HepG2 (cell line): ENCODE measurements around the gene TRIM31. TPM values are rescaled to one million over a fixed set of nuclear protein-coding genes. Genes with fewer than 3 reads are reported as not detected.

Source experiments
- AFF4 ChIP-seq: sonication (generic); formaldehyde crosslinking; IDR thresholded peaks from 2 replicates; pipeline ENCODE4 v1.4.0; 2020; ENCODE audit warnings: missing genetic modification reagents
- ARHGAP35 ChIP-seq: sonication (generic); formaldehyde crosslinking; IDR thresholded peaks from 2 replicates; pipeline ENCODE4 v1.9.0; 2022; ENCODE audit warnings: mild to moderate bottlenecking, inconsistent platforms, moderate library complexity, missing genetic modification reagents, borderline replicate concordance
- GPBP1L1 ChIP-seq: sonication (generic); formaldehyde crosslinking; IDR thresholded peaks from 2 replicates; pipeline ENCODE4 v1.5.0; 2020; ENCODE audit warnings: mild to moderate bottlenecking, missing genetic modification reagents
- JUN ChIP-seq: sonication (generic); formaldehyde crosslinking; IDR thresholded peaks from 2 replicates; pipeline ENCODE4 v1.4.0; 2020; ENCODE audit warnings: mild to moderate bottlenecking, missing genetic modification reagents
- KDM5B ChIP-seq: sonication (generic); formaldehyde crosslinking; IDR thresholded peaks from 2 replicates; pipeline ENCODE4 v1.4.0; 2020; ENCODE audit warnings: missing genetic modification reagents, mild to moderate bottlenecking, borderline replicate concordance
- MED13 ChIP-seq: sonication (generic); formaldehyde crosslinking; IDR thresholded peaks from 2 replicates; pipeline ENCODE4 v1.5.0; 2020; ENCODE audit warnings: missing genetic modification reagents
- PCBP1 ChIP-seq: fragments of 200-400 bp; formaldehyde crosslinking; IDR thresholded peaks from 2 replicates; pipeline ENCODE4 v1.6.1; 2017; ENCODE audit warnings: mild to moderate bottlenecking, low read depth, low read length, borderline replicate concordance
- RBM39 ChIP-seq: fragments of 200-400 bp; formaldehyde crosslinking; IDR thresholded peaks from one replicate; pipeline ENCODE4 v1.6.1; 2018; ENCODE audit warnings: antibody characterized with exemption, mild to moderate bottlenecking, low read depth, low read length; ENCODE audit not compliant: poor library complexity, severe bottlenecking
- RFX5 ChIP-seq: IDR thresholded peaks from 2 replicates; pipeline ENCODE4 v1.6.1; 2011; ENCODE audit warnings: low read depth, low read length, improper control_type of control experiment
- TARDBP ChIP-seq: sonication (generic); formaldehyde crosslinking; IDR thresholded peaks from 2 replicates; pipeline ENCODE4 v1.8.0; 2022; ENCODE audit warnings: mild to moderate bottlenecking, missing genetic modification reagents
- ZBTB37 ChIP-seq: sonication (generic); formaldehyde crosslinking; IDR thresholded peaks from 2 replicates; pipeline ENCODE4 v1.4.0; 2020; ENCODE audit warnings: mild to moderate bottlenecking, missing genetic modification reagents
- ZKSCAN1 ChIP-seq: fragments of 150-350 bp; IDR thresholded peaks from 2 replicates; pipeline ENCODE4 v1.6.1; 2014; ENCODE audit warnings: low read length
- ZNF142 ChIP-seq: sonication (generic); formaldehyde crosslinking; IDR thresholded peaks from 2 replicates; pipeline ENCODE4 v1.4.0; 2020; ENCODE audit warnings: missing genetic modification reagents
- ZNF180 ChIP-seq: sonication (generic); formaldehyde crosslinking; IDR thresholded peaks from 2 replicates; pipeline ENCODE4 v1.4.0; 2020; ENCODE audit warnings: low read depth, missing genetic modification reagents, borderline replicate concordance
- ZNF326 ChIP-seq: sonication (generic); formaldehyde crosslinking; IDR thresholded peaks from 2 replicates; pipeline ENCODE4 v1.4.0; 2020; ENCODE audit warnings: missing genetic modification reagents, borderline replicate concordance
- ZNF431 ChIP-seq: sonication (generic); formaldehyde crosslinking; IDR thresholded peaks from 2 replicates; pipeline ENCODE4 v1.9.0; 2022; ENCODE audit warnings: missing genetic modification reagents, low read depth, mild to moderate bottlenecking, borderline replicate concordance
- polyA plus RNA-seq, 8 experiments: library from polyadenylated mRNA; depleted of rRNA in 3 of 8; stranded (reverse) in 7 of 8; unstranded in 1 of 8; fragments of >200 nt; fragmentation: Illumina TruSeq in 4 of 8; extraction: Trizol in 4 of 8; gene quantifications; 2 replicates each; pipeline versions ENCODE4 v1.2.1 to v1.2.3, GENCODE V29; 2011 to 2016; ENCODE audit warnings: low read depth in 4 of 8, missing spikeins in 1 of 8, mixed read lengths in 1 of 8; ENCODE audit not compliant: insufficient read depth in 1 of 8
- total RNA-seq, 5 experiments: library from RNA; depleted of rRNA; stranded (reverse); fragments of >200 nt; fragmentation: Illumina TruSeq; extraction: Trizol; gene quantifications; 2 replicates each; pipeline ENCODE4 v1.2.3, GENCODE V29; 2016; ENCODE audit warnings: low read depth in 1 of 5

The TRIM31 gene
- total and polyA plus RNA-seq, 2 of the 13 experiments (the other 11 are each of a cell fraction or from before 2014, with no cell fraction given) = 0.13 to 0.51 TPM

- TF ChIP-seq ZBTB37 (CRISPR knock-in tag) (no peak), ZKSCAN1 (no peak), MED13 (CRISPR knock-in tag) (peak; percentile 66; the same call in 1 of the 2 replicates), AFF4 (CRISPR knock-in tag) (peak; percentile 65; the same call in 1 of the 2 replicates), RBM39 (peak; percentile 87), KDM5B (CRISPR knock-in tag) (peak; percentile 87), JUN (CRISPR knock-in tag) (no peak), PCBP1 (no peak), ARHGAP35 (no peak), ZNF431 (CRISPR knock-in tag) (peak; percentile 91; the same call in 1 of the 2 replicates), GPBP1L1 (CRISPR knock-in tag) (no peak), ZNF180 (CRISPR knock-in tag) (peak; percentile 77), RFX5 (peak; percentile 90), ZNF326 (CRISPR knock-in tag) (0 out of 2 replicates have a peak, but pooled peaks have one; percentile 35), ZNF142 (CRISPR knock-in tag) (peak; percentile 95), TARDBP (CRISPR knock-in tag) (peak; percentile 92; the same call in 1 of the 2 replicates)
Observed at GRCh38 chr6:30061092-30061857, 51.6 kb downstream of the TRIM31 start, which contains the start of gene POLR1H (continued).
